ENCODE results near the gene ZSCAN4.

- TF ChIP-seq RCOR1 (IDR thresholded peaks at IDR 0.05; ENCODE audit: low read depth, low read length) = no peak
- no peak for TF ChIP-seq EP300 (IDR thresholded peaks at IDR 0.05)
- no peak for TF ChIP-seq RFX5 (IDR thresholded peaks at IDR 0.05)
- TF ChIP-seq CTCF (IDR thresholded peaks at IDR 0.05) = no peak
- TF ChIP-seq CEBPB (IDR thresholded peaks at IDR 0.05) = no peak
- TF ChIP-seq ELK1 (IDR thresholded peaks at IDR 0.05; ENCODE audit: low read depth, low read length) = no peak
- no peak for TF ChIP-seq CHD4 (IDR thresholded peaks at IDR 0.05; ENCODE audit: borderline replicate concordance)
- no peak for TF ChIP-seq JUN (IDR thresholded peaks at IDR 0.05)
- no peak for TF ChIP-seq RNF2 (IDR thresholded peaks at IDR 0.05; ENCODE audit: borderline replicate concordance, low read depth)
- TF ChIP-seq POLR2A (IDR thresholded peaks at IDR 0.05; ENCODE audit: low read length) = no peak
- no peak for TF ChIP-seq HMGXB4 (CRISPR knock-in tag; IDR thresholded peaks at IDR 0.05; ENCODE audit: borderline replicate concordance)
- TF ChIP-seq ZNF302 (CRISPR knock-in tag; IDR thresholded peaks at IDR 0.05) = no peak
Observed at GRCh38 chr19:57720878-57721277, 52.1 kb downstream of the ZSCAN4 start.

Data from A549 (cell line).